ENCODE results near the gene USP15.
"Not testable (repeated sequence)": the region's sequence is repeated elsewhere in the genome, so short reads cannot be mapped to it uniquely, and the experiment has no call there.

USP15 gene

GRCh38 chr12:62323386-62323785 lies 63.2 kb downstream of the USP15 start:
- no peak for DNase-seq (ENCODE audit: low spot score)

GRCh38 chr12:62328296-62328921 lies 68.2 kb downstream of the USP15 start:
- no peak for DNase-seq (ENCODE audit: low spot score)

- no peak for DNase-seq (ENCODE audit: low spot score)
These were observed 71.1 kb downstream of the USP15 start for GRCh38 chr12:62331306-62331705.

- DNase-seq (ENCODE audit: low spot score): no peak
These were observed 72.4 kb downstream of the USP15 start for GRCh38 chr12:62332598-62332997.

- DNase-seq (ENCODE audit: low spot score): no peak
These were observed 74.9 kb downstream of the USP15 start for GRCh38 chr12:62335057-62335456.

GRCh38 chr12:62335796-62336195 lies 75.6 kb downstream of the USP15 start:
- no peak for DNase-seq (ENCODE audit: low spot score)

- DNase-seq (ENCODE audit: low spot score): not testable (repeated sequence)
These were observed 77.4 kb downstream of the USP15 start for GRCh38 chr12:62337643-62338042.

- not testable (repeated sequence) for DNase-seq (ENCODE audit: low spot score)
These were observed 82.6 kb downstream of the USP15 start for GRCh38 chr12:62342614-62343303.

GRCh38 chr12:62343304-62344120 lies 83.3 kb downstream of the USP15 start:
- not testable (repeated sequence) for DNase-seq (ENCODE audit: low spot score)

- not testable (repeated sequence) for DNase-seq (ENCODE audit: low spot score)
These were observed 84.7 kb downstream of the USP15 start for GRCh38 chr12:62344731-62345556.

- DNase-seq (ENCODE audit: low spot score): no peak
These were observed 85.5 kb downstream of the USP15 start for GRCh38 chr12:62345667-62346066.

- DNase-seq (ENCODE audit: low spot score): no peak
These were observed 86.6 kb downstream of the USP15 start for GRCh38 chr12:62346817-62347216.

GRCh38 chr12:62347922-62348650 lies 87.9 kb downstream of the USP15 start:
- no peak for DNase-seq (ENCODE audit: low spot score)

- DNase-seq (ENCODE audit: low spot score): no peak
These were observed 90.3 kb downstream of the USP15 start for GRCh38 chr12:62350554-62350953.

- DNase-seq (ENCODE audit: low spot score): no peak
These were observed 91.1 kb downstream of the USP15 start for GRCh38 chr12:62351326-62351725.

GRCh38 chr12:62361048-62361447 lies 100.8 kb downstream of the USP15 start:
- DNase-seq (ENCODE audit: low spot score): no peak

GRCh38 chr12:62363506-62363905 lies 103.3 kb downstream of the USP15 start:
- no peak for DNase-seq (ENCODE audit: low spot score)

GRCh38 chr12:62364697-62365096 lies 104.5 kb downstream of the USP15 start:
- not testable (repeated sequence) for DNase-seq (ENCODE audit: low spot score)

GRCh38 chr12:62365846-62366245 lies 105.6 kb downstream of the USP15 start:
- not testable (repeated sequence) for DNase-seq (ENCODE audit: low spot score)

- DNase-seq (ENCODE audit: low spot score): not testable (repeated sequence)
These were observed 108.4 kb downstream of the USP15 start for GRCh38 chr12:62368430-62369223.
